WTC11 (cell line): Measurements from ENCODE around the gene SLC39A5.

ENCODE experiments used
- AFF4 ChIP-seq: sonication (generic); formaldehyde crosslinking; IDR thresholded peaks from 2 replicates; pipeline ENCODE4 v1.8.1; 2023; ENCODE audit warnings: mild to moderate bottlenecking, missing genetic modification reagents, borderline replicate concordance
- ATF1 ChIP-seq: sonication (generic); formaldehyde crosslinking; IDR thresholded peaks from 2 replicates; pipeline ENCODE4 v1.8.1; 2023; ENCODE audit warnings: mild to moderate bottlenecking, moderate library complexity, missing genetic modification reagents
- CBFB ChIP-seq: sonication (generic); formaldehyde crosslinking; IDR thresholded peaks from 2 replicates; pipeline ENCODE4 v1.8.1; 2022; ENCODE audit warnings: mild to moderate bottlenecking, low read depth, missing genetic modification reagents
- CTCF ChIP-seq: fragments of 200-600 bp; IDR thresholded peaks from 2 replicates; pipeline ENCODE4 v1.8.0; 2022; ENCODE audit warnings: antibody characterized with exemption
- ELF4 ChIP-seq: sonication (generic); formaldehyde crosslinking; IDR thresholded peaks from 2 replicates; pipeline ENCODE4 v1.8.1; 2022; ENCODE audit warnings: low read depth, mild to moderate bottlenecking, moderate library complexity, missing genetic modification reagents
- ETV6 ChIP-seq: sonication (generic); formaldehyde crosslinking; IDR thresholded peaks from 2 replicates; pipeline ENCODE4 v1.8.1; 2022; ENCODE audit warnings: mild to moderate bottlenecking, missing genetic modification reagents
- NR2C2 ChIP-seq: sonication (generic); formaldehyde crosslinking; IDR thresholded peaks from 2 replicates; pipeline ENCODE4 v1.8.0; 2022; ENCODE audit warnings: mild to moderate bottlenecking, missing genetic modification reagents
- ZNF263 ChIP-seq: sonication (generic); formaldehyde crosslinking; IDR thresholded peaks from 2 replicates; pipeline ENCODE4 v1.8.1; 2022; ENCODE audit warnings: low read depth, mild to moderate bottlenecking, moderate library complexity, missing genetic modification reagents
- TF ChIP-seq, protein P1 (sequence below): fragments of 250-450 bp; sonication (Bioruptor Pico); IDR thresholded peaks from 2 replicates; pipeline ENCODE4 v2.1.2; 2022; ENCODE audit warnings: mild to moderate bottlenecking, moderate library complexity
- TF ChIP-seq, protein P2 (sequence below): sonication (generic); formaldehyde crosslinking; IDR thresholded peaks from 2 replicates; pipeline ENCODE4 v1.8.1; 2023; ENCODE audit warnings: mild to moderate bottlenecking, moderate library complexity, missing genetic modification reagents

DNA sequence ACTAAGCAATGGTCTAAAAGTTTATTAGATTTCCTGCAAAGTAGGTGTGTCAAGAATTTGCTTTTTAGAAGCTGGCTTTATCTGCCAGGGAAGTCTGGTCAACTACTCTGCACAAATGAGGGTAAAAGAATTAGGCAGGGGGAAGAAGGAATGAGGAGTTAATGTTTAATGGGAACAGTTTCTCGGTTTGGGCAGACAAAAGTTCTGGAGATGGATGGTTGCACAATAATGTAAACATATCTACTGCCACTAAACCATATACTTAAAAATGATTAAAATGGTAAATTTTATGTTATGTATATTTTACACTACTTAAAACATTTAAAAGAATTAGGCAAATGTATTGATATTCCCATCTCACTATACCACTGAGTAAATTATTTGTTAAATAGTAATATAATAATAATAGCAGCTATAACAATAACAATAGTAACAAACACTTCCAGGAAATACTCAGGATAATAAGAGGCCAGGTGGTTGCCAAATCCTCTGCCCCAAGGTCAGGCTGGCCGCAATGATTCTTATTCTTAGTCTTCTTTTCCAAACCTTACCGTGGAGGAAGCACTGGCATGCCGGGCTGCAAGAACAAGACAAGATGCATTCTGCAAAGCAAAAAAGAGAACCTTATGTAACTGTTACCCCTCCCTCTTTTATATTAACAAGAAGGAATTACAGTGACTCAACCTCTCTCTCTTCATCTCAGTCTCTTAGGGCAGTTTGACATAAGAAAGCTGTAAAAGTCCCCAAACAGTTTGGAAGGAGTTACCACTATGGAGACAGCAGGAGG, 56.4 kb downstream of the SLC39A5 start:
- TF ChIP-seq CBFB (CRISPR knock-in tag), result no peak
- no peak for TF ChIP-seq CTCF
- TF ChIP-seq AFF4 (CRISPR knock-in tag), result no peak
- TF ChIP-seq ETV6 (CRISPR knock-in tag), result no peak
- TF ChIP-seq ATF1 (CRISPR knock-in tag), result no peak
- TF ChIP-seq, protein P1, sequence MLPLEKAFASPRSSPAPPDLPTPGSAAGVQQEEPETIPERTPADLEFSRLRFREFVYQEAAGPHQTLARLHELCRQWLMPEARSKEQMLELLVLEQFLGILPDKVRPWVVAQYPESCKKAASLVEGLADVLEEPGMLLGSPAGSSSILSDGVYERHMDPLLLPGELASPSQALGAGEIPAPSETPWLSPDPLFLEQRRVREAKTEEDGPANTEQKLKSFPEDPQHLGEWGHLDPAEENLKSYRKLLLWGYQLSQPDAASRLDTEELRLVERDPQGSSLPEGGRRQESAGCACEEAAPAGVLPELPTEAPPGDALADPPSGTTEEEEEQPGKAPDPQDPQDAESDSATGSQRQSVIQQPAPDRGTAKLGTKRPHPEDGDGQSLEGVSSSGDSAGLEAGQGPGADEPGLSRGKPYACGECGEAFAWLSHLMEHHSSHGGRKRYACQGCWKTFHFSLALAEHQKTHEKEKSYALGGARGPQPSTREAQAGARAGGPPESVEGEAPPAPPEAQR (CRISPR knock-in tag), result no peak
- TF ChIP-seq ELF4 (CRISPR knock-in tag), result no peak
- no peak for TF ChIP-seq NR2C2 (CRISPR knock-in tag)
- no peak for TF ChIP-seq ZNF263 (CRISPR knock-in tag)
- TF ChIP-seq, protein P2, sequence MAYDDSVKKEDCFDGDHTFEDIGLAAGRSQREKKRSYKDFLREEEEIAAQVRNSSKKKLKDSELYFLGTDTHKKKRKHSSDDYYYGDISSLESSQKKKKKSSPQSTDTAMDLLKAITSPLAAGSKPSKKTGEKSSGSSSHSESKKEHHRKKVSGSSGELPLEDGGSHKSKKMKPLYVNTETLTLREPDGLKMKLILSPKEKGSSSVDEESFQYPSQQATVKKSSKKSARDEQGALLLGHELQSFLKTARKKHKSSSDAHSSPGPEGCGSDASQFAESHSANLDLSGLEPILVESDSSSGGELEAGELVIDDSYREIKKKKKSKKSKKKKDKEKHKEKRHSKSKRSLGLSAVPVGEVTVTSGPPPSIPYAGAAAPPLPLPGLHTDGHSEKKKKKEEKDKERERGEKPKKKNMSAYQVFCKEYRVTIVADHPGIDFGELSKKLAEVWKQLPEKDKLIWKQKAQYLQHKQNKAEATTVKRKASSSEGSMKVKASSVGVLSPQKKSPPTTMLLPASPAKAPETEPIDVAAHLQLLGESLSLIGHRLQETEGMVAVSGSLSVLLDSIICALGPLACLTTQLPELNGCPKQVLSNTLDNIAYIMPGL (CRISPR knock-in tag), result no peak
